Breast epithelium (tissue), 4 donors: Measurements from ENCODE around the gene AP3S1. TPM values are rescaled to one million over a fixed set of nuclear protein-coding genes. Genes with fewer than 3 reads are reported as not detected.
"Not testable (repeated sequence)": the region's sequence is repeated elsewhere in the genome, so short reads cannot be mapped to it uniquely, and the experiment has no call there.

Source experiments
- DNase-seq, 2 donors: peaks; one replicate each; pipeline ENCODE4 v3.0.0-alpha.2; 2019; ENCODE audit warnings: low spot score in 2 of 2
- H3K27ac ChIP-seq, 2 donors: fragments of 200-600 bp; sonication (generic) in 1 of 2; one replicate each; pipeline ENCODE4 v1.5.1; 2016 to 2019; ENCODE audit warnings: mild to moderate bottlenecking in 1 of 2
- H3K27me3 ChIP-seq, 2 donors: fragments of 200-600 bp; sonication (generic) in 1 of 2; one replicate each; pipeline versions ENCODE4 v1.5.1 to v1.6.0; 2017 to 2019; ENCODE audit warnings: control low read depth in 1 of 2, mild to moderate bottlenecking in 1 of 2
- H3K36me3 ChIP-seq: fragments of 200-600 bp; one replicate; pipeline ENCODE4 v1.5.1; 2019
- H3K4me1 ChIP-seq, 2 donors: fragments of 200-600 bp; sonication (generic); one replicate each; pipeline ENCODE4 v1.5.1; 2016 to 2019; ENCODE audit warnings: control low read depth in 1 of 2
- H3K4me3 ChIP-seq, 3 donors: fragments of 200-600 bp; sonication (generic); 1 replicate in 2 of 3; 2 replicates in 1 of 3; pipeline ENCODE4 v1.5.1; 2016 to 2019; ENCODE audit warnings: mild to moderate bottlenecking in 3 of 3, moderate library complexity in 2 of 3
- H3K9me3 ChIP-seq, 2 donors: fragments of 200-600 bp; sonication (generic) in 1 of 2; one replicate each; pipeline ENCODE4 v1.5.1; 2016 to 2019; ENCODE audit warnings: control low read depth in 1 of 2
- CTCF ChIP-seq, 3 donors: fragments of 450-650 bp; IDR thresholded peaks; one replicate each; pipeline ENCODE4 v1.5.1; 2016 to 2017; ENCODE audit warnings: antibody characterized with exemption in 3 of 3, mild to moderate bottlenecking in 3 of 3, moderate library complexity in 3 of 3
- POLR2A ChIP-seq: fragments of 450-650 bp; IDR thresholded peaks from one replicate; pipeline ENCODE4 v1.6.1; 2016; ENCODE audit warnings: antibody characterized with exemption, mild to moderate bottlenecking, moderate library complexity
- POLR2AphosphoS5 ChIP-seq, 3 donors: sonication (generic); formaldehyde crosslinking; IDR thresholded peaks; one replicate each; pipeline ENCODE4 v1.6.1; 2017; ENCODE audit warnings: antibody characterized with exemption in 3 of 3
- intact Hi-C: fragments of 100-400 bp; cut with DNase I; formaldehyde crosslinking; loops from one replicate; pipeline ENCODE4 v1.15.1; 2023; ENCODE audit warnings: low total_unique reads
- total RNA-seq, 3 donors: library from RNA; depleted of rRNA; stranded (reverse); fragments of >200 nt; gene quantifications; one replicate each; pipeline ENCODE4 v1.1.0, GENCODE V29; 2016

AP3S1 gene
- total RNA-seq, 3 donors from 2014 or later = 74.7 to 93.7 (median 89.9) TPM

DNA sequence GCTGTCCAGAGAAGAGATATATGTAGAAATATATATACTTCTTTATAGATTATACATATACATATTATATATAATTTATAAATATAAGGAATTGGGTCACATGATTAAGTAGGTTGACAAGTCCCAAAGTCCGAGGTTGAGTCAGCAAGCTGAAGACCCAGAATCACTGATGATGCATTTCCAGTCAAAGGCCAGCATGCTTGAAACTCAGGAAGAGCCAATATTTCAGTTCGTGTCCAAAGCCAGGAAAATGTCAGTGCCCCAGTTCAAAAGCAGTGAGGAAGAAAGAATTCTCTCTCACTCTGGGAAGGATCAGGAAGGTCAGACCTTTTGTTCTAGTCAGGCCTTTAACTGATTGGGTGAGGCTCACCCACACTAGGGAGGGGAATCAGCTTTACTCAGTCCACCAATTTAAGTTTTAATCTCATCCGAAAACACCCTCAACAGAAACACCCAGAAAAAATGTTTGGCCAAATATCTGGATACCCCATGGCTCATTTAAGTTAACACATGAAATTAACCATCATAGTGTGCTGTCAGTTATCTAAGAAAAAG is 78.5 kb downstream of the AP3S1 start:
- intact Hi-C loops = no loop called here
- TF ChIP-seq POLR2AphosphoS5 (IDR thresholded peaks at IDR 0.05) = no peak
- no peak for TF ChIP-seq POLR2A
- no peak for TF ChIP-seq CTCF (IDR thresholded peaks at IDR 0.05)
- no peak overlapping the region for H3K4me3 ChIP-seq
- H3K27me3 ChIP-seq = no peaks in the 10 kb centered on the region
- no peak overlapping the region for H3K27ac ChIP-seq
- no peaks in the 10 kb centered on the region for H3K4me1 ChIP-seq
- H3K9me3 ChIP-seq = no peaks in the 10 kb centered on the region
- no peaks in the 10 kb centered on the region for H3K36me3 ChIP-seq
- DNase-seq = no peak

- H3K4me3 ChIP-seq, H3K27ac ChIP-seq, H3K36me3 ChIP-seq, H3K4me1 ChIP-seq, intact Hi-C loops, H3K9me3 ChIP-seq, DNase-seq, H3K27me3 ChIP-seq: not testable (repeated sequence)
Observed at GRCh38 chr5:115928578-115929407, 87.1 kb downstream of the AP3S1 start.

GRCh38 chr5:115930171-115930570 is 88.4 kb downstream of the AP3S1 start:
- DNase-seq, H3K4me1 ChIP-seq, H3K27me3 ChIP-seq, H3K36me3 ChIP-seq, H3K9me3 ChIP-seq, intact Hi-C loops, H3K4me3 ChIP-seq, H3K27ac ChIP-seq: not testable (repeated sequence)

GRCh38 chr5:115930630-115931337 is 89.0 kb downstream of the AP3S1 start:
- no peak overlapping the region for H3K4me3 ChIP-seq
- no peaks in the 10 kb centered on the region for H3K9me3 ChIP-seq
- no peak overlapping the region for H3K27ac ChIP-seq
- TF ChIP-seq POLR2AphosphoS5 (IDR thresholded peaks at IDR 0.05) (no peak), CTCF (IDR thresholded peaks at IDR 0.05) (no peak), POLR2A (no peak)
- intact Hi-C loops = no loop called here
- no peaks in the 10 kb centered on the region for H3K36me3 ChIP-seq
- H3K4me1 ChIP-seq = no peaks in the 10 kb centered on the region
- DNase-seq = no peak
- no peaks in the 10 kb centered on the region for H3K27me3 ChIP-seq

GRCh38 chr5:115932991-115933390 is 91.3 kb downstream of the AP3S1 start:
- DNase-seq = no peak
- Histone ChIP-seq H3K27ac (no peak overlapping the region), H3K36me3 (no peaks in the 10 kb centered on the region), H3K4me1 (no peaks in the 10 kb centered on the region), H3K4me3 (no peak overlapping the region), H3K9me3 (no peaks in the 10 kb centered on the region), H3K27me3 (no peaks in the 10 kb centered on the region)
- TF ChIP-seq POLR2A (no peak), POLR2AphosphoS5 (IDR thresholded peaks at IDR 0.05) (no peak), CTCF (IDR thresholded peaks at IDR 0.05) (no peak)
- intact Hi-C loops = no loop called here

DNA sequence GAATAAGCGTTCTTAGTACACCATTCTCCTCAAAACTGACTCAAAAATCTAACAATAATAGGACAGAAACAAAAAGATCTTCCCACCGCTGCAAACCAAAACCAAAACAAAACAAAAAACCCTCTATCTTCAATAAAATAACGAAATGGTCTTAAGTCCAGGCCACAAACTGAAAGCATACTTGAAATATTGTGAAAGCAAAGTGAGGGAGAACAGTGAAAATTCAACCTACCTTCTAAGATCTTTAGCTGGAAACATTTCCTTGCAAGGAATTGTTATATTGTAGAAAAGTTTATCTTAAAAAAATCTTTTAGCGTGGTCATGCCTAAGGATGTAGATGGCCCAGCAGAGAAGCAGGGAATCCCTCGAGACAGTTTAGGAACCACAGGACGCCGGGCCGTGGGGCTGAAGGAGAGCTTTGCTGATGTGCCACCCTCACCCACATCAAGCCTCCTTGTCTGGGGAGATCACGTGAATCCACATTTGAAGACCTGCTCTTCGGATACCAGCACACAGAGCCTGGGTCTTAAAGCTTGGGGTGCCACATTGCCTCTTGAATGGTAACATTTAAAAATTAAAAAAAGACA is 92.7 kb downstream of the AP3S1 start:
- Histone ChIP-seq H3K9me3 (no peaks in the 10 kb centered on the region), H3K27ac (no peak overlapping the region), H3K4me1 (no peaks in the 10 kb centered on the region), H3K4me3 (no peak overlapping the region), H3K27me3 (no peaks in the 10 kb centered on the region), H3K36me3 (no peaks in the 10 kb centered on the region)
- TF ChIP-seq POLR2A = no peak
- intact Hi-C loops = no loop called here
- no peak for DNase-seq
